HG03520 (cell line): ENCODE data around the gene VEZT.
"Not testable (repeated sequence)": the region's sequence is repeated elsewhere in the genome, so short reads cannot be mapped to it uniquely, and the experiment has no call there.

Source experiments
- ATAC-seq: cut with Tn5 transposase; IDR thresholded peaks from one replicate; pipeline ENCODE4 v1.9.1; 2021; ENCODE audit warnings: mild to moderate bottlenecking, moderate library complexity; ENCODE audit not compliant: unreplicated experiment

The VEZT gene

DNA sequence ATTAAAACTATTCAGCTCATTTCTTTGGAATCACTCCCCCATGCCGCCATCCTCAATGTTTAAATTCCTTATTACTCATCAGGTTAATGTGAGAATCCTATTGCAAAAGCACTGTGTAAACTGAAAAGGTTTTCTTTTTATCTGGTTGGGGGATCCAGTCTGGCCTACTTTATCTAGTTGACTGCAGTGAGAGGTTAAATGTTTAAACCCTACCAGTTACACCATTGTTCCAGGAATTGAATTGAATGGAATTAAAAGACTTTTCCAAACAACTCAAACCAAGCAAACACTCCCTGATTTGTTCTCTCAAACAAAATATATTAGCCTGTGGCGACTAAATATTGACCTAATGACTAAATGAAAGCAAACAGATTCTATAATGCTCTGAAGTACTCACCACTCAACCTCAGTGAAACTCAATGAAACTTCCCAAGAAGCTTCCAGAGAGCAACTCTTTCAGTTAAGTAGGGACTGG lies 100.5 kb downstream of the VEZT start:
- no peak for ATAC-seq

- ATAC-seq = no peak
Observed at GRCh38 chr12:95319694-95320331, 102.2 kb downstream of the VEZT start.

DNA sequence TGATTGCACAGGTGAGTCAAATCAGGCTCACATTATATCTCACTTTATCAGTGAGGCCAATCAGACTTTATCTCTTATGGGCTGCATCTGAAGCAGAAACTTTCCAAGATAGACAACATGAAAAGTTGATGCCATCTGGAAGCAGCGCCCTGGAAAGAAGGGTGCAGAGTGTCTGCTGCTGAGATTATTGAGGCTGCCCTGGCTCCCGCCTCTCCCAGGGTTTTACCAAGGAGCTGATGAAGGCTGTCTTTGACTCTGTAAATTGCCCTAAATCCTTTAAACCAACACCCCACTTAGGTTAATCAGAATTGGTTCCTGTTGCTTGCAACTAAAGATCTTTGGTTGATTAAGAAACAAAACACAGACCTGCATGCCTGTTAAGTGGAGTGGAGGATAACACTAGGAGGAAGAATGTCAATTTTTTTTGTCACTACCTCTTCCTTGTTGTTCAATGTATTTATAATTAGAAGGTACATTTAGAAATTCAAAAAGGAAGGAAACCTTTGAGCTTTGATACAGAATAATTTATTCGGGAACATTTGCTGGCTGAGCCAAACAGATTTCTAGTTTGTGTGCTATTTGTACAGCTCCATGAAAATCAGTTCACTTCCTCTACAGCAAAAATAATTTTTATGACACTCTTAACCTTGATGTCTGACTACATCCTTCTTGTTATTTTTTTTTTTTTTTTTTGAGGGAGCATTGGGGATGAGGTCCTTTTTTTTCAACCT lies 104.1 kb downstream of the VEZT start:
- ATAC-seq = no peak

GRCh38 chr12:95322326-95322725 lies 104.7 kb downstream of the VEZT start:
- no peak for ATAC-seq

DNA sequence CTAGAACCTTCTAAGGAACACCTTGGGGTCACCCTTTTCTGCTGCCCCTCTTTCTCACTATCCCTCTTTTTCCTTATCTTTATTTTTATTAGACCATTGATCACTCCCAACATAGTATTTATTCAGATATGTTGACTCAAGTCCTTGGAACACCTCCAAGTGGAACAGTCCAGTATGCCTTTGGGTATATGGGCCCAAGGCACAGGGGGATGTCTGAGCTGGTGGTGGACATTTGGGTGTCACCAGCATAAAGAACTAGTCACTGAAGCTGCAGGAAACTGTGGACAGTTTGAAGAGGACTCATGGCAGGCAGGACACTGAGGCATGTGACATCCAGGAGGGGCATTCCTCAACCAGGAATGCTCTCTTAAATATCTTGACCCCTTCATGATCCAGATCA lies 105.6 kb downstream of the VEZT start:
- no peak for ATAC-seq

DNA sequence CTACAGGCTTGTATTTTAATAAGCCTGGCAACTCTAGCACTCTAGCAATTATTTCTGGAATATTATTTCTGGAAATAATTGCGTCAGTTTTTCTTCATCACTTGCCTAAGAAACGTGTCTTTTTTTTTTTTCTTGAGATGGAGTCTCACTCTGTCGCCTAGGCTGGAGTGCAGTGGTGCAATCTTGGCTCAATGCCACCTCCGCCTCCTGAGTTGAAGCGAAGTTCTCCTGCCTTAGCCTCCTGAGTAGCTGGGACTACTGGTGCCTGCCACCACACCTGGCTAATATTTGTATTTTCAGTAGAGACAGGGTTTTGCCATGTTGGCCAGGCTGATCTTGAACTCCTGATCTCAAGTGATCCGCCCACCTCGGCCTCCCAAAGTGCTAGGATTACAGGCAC lies 106.6 kb downstream of the VEZT start:
- ATAC-seq = not testable (repeated sequence)

- no peak for ATAC-seq
Observed at GRCh38 chr12:95325501-95325900, 107.9 kb downstream of the VEZT start.

DNA sequence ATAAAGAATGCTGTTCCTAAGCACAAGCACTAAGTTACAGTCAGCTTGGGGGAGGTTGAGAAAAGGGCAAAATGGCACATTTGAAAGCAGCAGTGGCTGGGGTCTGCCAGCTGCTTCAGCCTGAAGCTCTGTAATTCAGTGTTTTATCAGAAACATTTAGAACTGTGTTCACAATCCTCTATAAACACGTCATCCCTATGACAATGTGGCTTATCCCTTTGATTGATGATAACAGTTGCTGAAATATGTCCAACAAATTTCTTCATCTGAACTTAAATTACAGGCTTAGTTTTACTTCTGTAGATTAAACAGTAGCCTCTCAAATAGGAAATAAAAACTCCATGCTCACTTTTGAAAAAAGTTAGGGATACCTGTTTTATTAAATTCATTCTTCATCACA lies 108.8 kb downstream of the VEZT start:
- ATAC-seq = no peak

GRCh38 chr12:95326855-95327254 lies 109.2 kb downstream of the VEZT start:
- ATAC-seq = no peak

DNA sequence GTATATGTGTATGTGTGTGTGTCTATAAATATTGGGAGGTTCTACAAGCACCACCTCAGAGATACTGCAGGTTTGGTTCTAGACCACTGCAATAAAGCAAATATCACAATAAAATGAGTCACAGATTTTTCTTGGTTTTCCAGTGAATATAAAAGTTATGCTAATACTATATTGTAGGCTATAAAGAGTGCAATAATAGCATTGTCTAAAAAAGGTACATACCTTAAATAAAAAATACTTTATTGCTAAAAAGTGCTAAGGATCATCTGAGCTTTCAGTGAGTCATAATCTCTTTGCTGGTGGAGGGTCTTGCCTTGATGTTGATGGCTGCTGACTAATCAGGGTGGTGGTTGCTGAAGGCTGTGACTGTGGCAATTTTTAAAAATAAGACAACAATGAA lies 111.1 kb downstream of the VEZT start:
- no peak for ATAC-seq

- no peak for ATAC-seq
Observed at GRCh38 chr12:95335948-95336347, 118.3 kb downstream of the VEZT start.

GRCh38 chr12:95336387-95337067 lies 118.9 kb downstream of the VEZT start:
- no peak for ATAC-seq

- no peak for ATAC-seq
Observed at GRCh38 chr12:95337146-95337545, 119.5 kb downstream of the VEZT start.

- no peak for ATAC-seq
Observed at GRCh38 chr12:95339086-95339788, 121.6 kb downstream of the VEZT start.

DNA sequence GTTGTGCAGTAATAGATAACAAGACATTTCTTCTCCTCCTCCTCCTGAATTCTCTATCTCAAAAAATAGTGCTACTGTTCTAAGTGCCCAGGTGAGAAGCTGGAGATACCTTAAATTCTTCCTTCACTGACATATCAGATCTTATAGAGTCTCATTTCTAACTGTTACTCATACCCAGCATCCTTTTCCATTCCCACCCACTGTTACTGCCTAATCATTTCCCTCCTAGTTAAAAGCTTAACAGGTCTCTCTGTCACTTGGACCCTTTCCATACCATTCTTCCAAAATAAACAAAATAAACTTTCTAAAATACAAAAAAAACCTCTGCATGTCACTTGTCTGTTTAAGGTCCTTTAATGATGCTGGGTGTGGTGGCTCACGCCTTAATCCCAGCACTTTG lies 124.4 kb downstream of the VEZT start:
- ATAC-seq = no peak

DNA sequence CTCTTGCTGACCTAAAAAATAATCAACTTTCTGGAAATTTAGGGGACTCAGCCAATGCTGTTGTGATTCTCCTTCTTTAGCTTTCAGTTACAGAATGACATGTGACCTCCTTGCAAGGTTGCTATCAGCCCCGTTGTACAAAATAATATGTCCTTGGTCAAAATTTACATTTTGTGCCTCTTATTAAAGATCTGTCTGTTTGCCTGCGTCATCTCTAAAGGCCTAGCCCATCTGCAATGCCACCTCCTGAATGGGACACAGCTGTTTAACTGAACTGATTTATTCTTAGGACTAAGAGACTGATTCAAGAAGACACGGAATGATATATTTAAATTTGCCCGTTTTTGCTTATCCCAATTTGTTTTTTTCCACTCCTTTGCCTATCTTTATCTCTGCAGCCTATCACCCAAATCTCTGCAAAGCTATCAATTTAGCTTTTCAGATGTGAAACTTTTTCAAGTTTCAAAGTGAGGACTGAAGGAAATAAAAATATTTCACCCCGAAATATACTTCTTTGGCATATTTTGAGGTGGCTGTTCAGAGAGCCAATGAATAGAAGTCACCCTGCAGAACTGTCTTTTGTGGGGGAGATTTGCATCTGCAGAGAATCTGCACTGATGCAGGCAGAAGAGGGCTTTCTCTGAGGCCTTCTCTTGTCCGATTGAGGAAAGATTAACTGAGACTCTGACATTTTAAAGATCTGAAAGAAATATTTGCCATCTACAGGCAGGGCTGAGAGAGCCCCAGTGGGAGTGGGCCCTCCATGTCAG lies 126.0 kb downstream of the VEZT start:
- no peak for ATAC-seq

DNA sequence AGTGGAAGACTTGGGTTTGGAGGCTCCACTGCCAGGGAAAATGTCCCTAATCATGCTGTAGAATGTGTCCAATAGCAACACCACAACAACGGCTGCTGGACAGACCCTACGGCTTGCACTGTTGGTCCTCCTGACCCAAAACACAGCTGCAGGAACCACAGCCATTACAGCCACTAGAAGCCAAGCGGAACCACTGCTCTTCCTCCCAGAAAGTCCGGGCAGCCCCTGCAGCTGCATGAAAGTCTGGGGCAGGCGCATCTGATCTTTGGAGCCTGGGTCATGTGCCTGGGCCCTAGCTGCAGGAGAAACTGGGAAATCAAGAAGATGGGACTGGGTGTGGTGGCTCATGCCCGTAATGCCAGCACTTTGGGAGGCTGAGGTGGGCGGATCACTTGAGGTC lies 131.7 kb downstream of the VEZT start:
- no peak for ATAC-seq

- ATAC-seq = no peak
Observed at GRCh38 chr12:95351748-95352147, 134.1 kb downstream of the VEZT start.
